HEK293T (cell line): Measurements from ENCODE around the gene LMLN.

Experiments
- CTCF ChIA-PET: fragments of 350-600 bp; formaldehyde crosslinking; extraction: SDS; loops from one replicate; lab custom pipeline; 2021; ENCODE audit warnings: antibody characterized with exemption, inconsistent platforms; lab: Yijun Ruan, JAX
- POLR2A ChIA-PET: fragments of 350-600 bp; formaldehyde crosslinking; extraction: SDS; loops from one replicate; lab custom pipeline; 2020; ENCODE audit warnings: antibody characterized with exemption, inconsistent platforms; lab: Yijun Ruan, JAX
- DNase-seq: peaks from one replicate; pipeline ENCODE4 v3.0.0; 2012; ENCODE audit warnings: mixed read lengths; ENCODE audit errors: extremely low spot score
- ARNT ChIP-seq: fragments of 450-650 bp; IDR thresholded peaks from 2 replicates; pipeline ENCODE4 v1.6.1; 2017; ENCODE audit warnings: mild to moderate bottlenecking
- BHLHE40 ChIP-seq: fragments of 450-650 bp; IDR thresholded peaks from 2 replicates; pipeline ENCODE4 v1.6.1; 2016; ENCODE audit warnings: mild to moderate bottlenecking, moderate library complexity, borderline replicate concordance
- CTBP1 ChIP-seq: fragments of 450-650 bp; IDR thresholded peaks from 2 replicates; pipeline ENCODE4 v1.6.1; 2016; ENCODE audit warnings: borderline replicate concordance
- ELF4 ChIP-seq: fragments of 450-650 bp; IDR thresholded peaks from 2 replicates; pipeline ENCODE4 v1.6.1; 2017; ENCODE audit warnings: antibody characterized with exemption
- FOXA1 ChIP-seq: fragments of 450-650 bp; IDR thresholded peaks from 2 replicates; pipeline ENCODE4 v1.6.1; 2016; ENCODE audit warnings: mild to moderate bottlenecking
- FOXK2 ChIP-seq: fragments of 450-650 bp; IDR thresholded peaks from 2 replicates; pipeline ENCODE4 v1.6.1; 2016; ENCODE audit warnings: mild to moderate bottlenecking
- FOXM1 ChIP-seq: fragments of 450-650 bp; IDR thresholded peaks from 2 replicates; pipeline ENCODE4 v1.6.1; 2017; ENCODE audit warnings: mild to moderate bottlenecking, borderline replicate concordance
- HDGF ChIP-seq: fragments of 450-650 bp; IDR thresholded peaks from 2 replicates; pipeline ENCODE4 v1.6.1; 2017; ENCODE audit warnings: antibody characterized with exemption, borderline replicate concordance
- L3MBTL2 ChIP-seq: fragments of 450-650 bp; conservative IDR thresholded peaks from 2 replicates; pipeline ENCODE4 v1.6.1; 2016; ENCODE audit warnings: mild to moderate bottlenecking
- LEF1 ChIP-seq: fragments of 450-650 bp; IDR thresholded peaks from 2 replicates; pipeline ENCODE4 v1.6.1; 2017; ENCODE audit warnings: mild to moderate bottlenecking, borderline replicate concordance
- NFRKB ChIP-seq: fragments of 450-650 bp; IDR thresholded peaks from 2 replicates; pipeline ENCODE4 v1.6.1; 2016; ENCODE audit warnings: mild to moderate bottlenecking, moderate library complexity
- SP1 ChIP-seq: fragments of 450-650 bp; IDR thresholded peaks from 2 replicates; pipeline ENCODE4 v1.6.1; 2017
- SUZ12 ChIP-seq: fragments of 450-650 bp; IDR thresholded peaks from 2 replicates; pipeline ENCODE4 v1.6.1; 2016; ENCODE audit warnings: mild to moderate bottlenecking
- TARDBP ChIP-seq: fragments of 450-650 bp; IDR thresholded peaks from 2 replicates; pipeline ENCODE4 v1.6.1; 2016
- ZNF384 ChIP-seq: fragments of 450-650 bp; IDR thresholded peaks from 2 replicates; pipeline ENCODE4 v1.6.1; 2016
- TF ChIP-seq, protein P1 (sequence below): fragments of 450-650 bp; IDR thresholded peaks from 2 replicates; pipeline ENCODE4 v1.6.1; 2016

Gene LMLN

DNA sequence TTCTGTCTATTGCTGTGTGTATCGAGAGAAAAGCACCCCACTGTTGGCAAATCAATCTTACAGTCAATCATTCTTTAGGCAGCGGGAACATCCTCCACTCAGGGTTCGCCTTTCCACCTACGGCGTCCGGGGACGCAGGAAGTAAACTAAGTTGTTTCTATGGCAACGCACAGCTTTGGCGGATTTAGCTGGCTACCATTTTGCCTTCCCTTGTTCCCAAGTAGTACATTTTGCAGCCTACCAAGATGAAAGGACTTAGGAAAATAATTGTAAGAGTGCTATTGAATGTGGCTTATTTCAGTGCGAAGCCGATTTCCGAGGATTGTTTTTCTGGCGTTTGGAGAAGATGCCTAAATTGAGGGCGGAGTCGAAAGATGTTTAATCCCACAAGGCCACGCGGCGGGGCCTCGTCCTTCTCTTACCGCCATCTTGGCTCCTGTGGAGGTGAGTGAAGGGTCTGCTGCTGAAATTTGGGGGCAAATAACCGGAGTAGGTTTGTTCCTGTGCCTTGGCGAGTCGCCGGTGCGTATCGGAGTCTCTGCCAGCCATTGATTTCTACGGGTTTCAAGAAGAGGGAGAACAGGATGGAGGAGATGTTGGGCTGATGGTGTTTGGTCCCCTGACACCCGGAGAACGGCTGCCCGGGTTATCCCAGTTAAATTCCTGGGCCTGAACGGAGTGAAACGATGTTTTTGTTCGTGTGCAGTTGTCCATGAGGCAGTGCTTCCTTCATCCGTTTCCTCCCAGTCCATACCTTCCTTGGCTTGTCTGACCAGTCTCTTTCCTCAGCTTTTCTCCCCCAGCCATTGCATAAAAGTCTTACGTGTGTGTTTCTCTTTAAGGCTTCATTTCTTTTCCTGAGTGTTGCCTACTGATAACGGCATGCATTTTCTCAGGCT is 10.0 kb upstream of the LMLN start, which contains the start of gene RPL35A:
RPL35A (plus strand) TSS at position 413 of the 899 bp plus-strand sequence. CDS start 778 bp downstream, outside the sequence.
- DNase-seq, result peak; percentile 73
- TF ChIP-seq L3MBTL2 (peak; percentile 40; the same call in 1 of the 2 replicates), NFRKB (peak; percentile 87; the same call in 1 of the 2 replicates), LEF1 (no peak), ELF4 (peak; percentile 45), HDGF (no peak)
- TF ChIP-seq, protein P1, sequence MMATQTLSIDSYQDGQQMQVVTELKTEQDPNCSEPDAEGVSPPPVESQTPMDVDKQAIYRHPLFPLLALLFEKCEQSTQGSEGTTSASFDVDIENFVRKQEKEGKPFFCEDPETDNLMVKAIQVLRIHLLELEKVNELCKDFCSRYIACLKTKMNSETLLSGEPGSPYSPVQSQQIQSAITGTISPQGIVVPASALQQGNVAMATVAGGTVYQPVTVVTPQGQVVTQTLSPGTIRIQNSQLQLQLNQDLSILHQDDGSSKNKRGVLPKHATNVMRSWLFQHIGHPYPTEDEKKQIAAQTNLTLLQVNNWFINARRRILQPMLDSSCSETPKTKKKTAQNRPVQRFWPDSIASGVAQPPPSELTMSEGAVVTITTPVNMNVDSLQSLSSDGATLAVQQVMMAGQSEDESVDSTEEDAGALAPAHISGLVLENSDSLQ, result peak; percentile 96
- POLR2A ChIA-PET, result interaction anchor here (0.7 to 1.8 kb wide), 2 partner anchors 9 to 130 kb away, joined by 3 to 5 read pairs; a partner anchor contains a TSS
- CTCF ChIA-PET, result no interaction called here

DNA sequence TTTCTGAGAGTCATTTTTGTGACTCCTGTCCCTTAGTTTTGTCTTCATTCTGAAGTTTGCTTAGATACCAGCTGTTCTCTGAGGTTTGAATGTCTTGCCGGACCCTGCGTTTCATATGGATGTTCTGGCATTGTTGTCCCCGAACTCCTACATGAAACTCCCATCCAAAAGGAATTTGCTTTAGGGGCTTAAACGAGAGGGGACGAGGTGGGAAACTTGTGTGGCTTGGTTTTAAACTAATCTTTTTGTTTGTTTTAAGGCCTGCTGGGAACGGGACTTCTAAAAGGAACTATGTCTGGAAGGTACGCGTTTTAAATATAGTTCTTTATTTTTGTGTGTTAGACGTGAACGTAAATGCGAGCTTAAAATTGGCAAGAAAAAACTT is 9.3 kb upstream of the LMLN start:
- CTCF ChIA-PET, result no interaction called here
- TF ChIP-seq HDGF (no peak), FOXK2 (no peak), ELF4 (no peak), TARDBP (no peak), CTBP1 (no peak), SUZ12 (no peak), ARNT (no peak), LEF1 (no peak), SP1 (no peak), FOXA1 (no peak), ZNF384 (no peak), BHLHE40 (no peak), FOXM1 (no peak), L3MBTL2 (no peak), NFRKB (no peak)
- TF ChIP-seq, protein P1, result no peak
- DNase-seq, result no peak

DNA sequence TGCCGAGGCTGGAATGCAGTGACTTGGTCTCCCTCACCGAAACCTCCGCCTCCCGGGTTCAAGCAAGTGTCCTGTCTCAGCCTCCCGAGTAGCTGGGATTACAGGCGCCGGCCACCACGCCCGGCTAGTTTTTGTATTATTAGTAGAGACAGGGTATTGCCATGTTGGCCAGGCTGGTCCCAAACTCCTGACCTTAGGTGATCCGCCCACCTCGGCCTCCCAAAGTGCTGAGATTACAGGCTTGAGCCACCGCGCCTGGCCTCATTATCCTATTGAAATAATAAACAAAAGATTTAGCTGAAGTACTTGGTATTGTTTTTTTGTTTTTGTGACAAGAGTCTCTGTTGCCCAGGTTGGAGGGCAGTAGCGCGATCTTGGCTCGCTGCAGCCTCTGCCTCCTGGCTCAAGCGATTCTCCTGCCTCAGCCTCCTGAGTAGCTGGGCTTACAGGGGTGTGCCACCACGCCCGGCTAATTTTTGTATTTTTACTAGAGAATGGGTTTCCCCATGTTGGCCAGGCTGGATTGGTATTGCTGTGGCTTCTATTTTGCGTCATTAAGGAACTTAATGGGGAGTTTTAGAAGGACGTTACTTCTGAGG is 8.5 kb upstream of the LMLN start:
- ChIA-PET CTCF (no interaction called here), POLR2A (interaction anchor here (0.6 kb wide), 1 partner anchor 129 kb away, joined by 3 read pairs; no protein-coding TSS in a partner anchor)
- TF ChIP-seq L3MBTL2 (no peak), ARNT (no peak), ELF4 (no peak), SP1 (no peak), FOXK2 (no peak), FOXA1 (no peak), CTBP1 (no peak), BHLHE40 (no peak), TARDBP (no peak), LEF1 (no peak), ZNF384 (no peak), NFRKB (no peak), SUZ12 (no peak)
- TF ChIP-seq, protein P1, result no peak
- no peak for DNase-seq

More for the DNA sequence above, 9.3 kb upstream of the LMLN start:
- POLR2A ChIA-PET, result interaction anchor here (1.8 kb wide), 1 partner anchor 129 kb away, joined by 5 read pairs; no protein-coding TSS in a partner anchor

DNA sequence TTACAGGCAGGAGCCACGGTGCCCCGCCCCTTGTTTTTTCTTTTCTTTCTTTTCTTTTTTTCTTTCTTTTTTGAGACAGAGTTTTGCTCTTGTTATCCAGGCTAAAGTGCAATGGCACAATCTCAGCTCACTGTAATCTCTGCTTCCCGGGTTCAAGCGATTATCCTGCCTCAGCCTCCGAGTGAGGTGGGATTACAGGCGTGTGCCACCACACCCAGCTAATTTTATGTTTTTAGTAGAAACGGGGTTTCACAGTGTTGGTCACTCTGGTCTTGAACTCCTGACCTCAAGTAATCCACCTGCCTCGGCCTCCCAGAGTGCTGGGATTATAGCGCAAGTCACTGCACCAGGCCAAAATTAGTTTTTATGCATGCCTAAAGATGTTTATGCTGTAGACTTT is 7.6 kb upstream of the LMLN start:
- no peak for DNase-seq
- POLR2A ChIA-PET, result no interaction called here
- CTCF ChIA-PET, result no interaction called here
- TF ChIP-seq L3MBTL2, result no peak
- no peak for TF ChIP-seq SP1
- TF ChIP-seq TARDBP, result no peak
- no peak for TF ChIP-seq FOXA1
- TF ChIP-seq BHLHE40, result no peak
- no peak for TF ChIP-seq LEF1
- TF ChIP-seq, protein P1, result no peak
- no peak for TF ChIP-seq ZNF384
- no peak for TF ChIP-seq NFRKB
- TF ChIP-seq CTBP1, result no peak
- TF ChIP-seq HDGF, result no peak
- TF ChIP-seq ARNT, result no peak
- TF ChIP-seq FOXK2, result no peak
- no peak for TF ChIP-seq SUZ12
- TF ChIP-seq FOXM1, result no peak
- TF ChIP-seq ELF4, result no peak

DNA sequence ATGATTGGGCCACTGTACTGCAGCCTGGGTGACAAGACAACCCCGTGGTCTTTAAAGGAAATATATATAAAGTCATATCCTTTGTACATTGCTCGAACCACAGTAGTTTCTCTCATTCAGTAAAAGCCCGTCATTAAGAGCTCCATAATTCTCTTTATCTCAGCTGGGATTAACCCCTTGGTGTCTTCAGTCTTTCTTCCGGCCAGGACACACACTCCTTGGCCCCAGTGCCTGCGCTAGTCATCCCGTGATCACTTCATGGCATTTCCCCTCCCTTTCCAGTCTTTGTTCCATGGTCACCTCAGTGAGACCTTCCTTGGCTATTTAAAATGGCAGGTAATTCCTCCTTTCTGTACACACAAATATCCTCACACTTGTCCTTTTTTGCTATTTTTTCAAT is 6.7 kb upstream of the LMLN start:
- no peak for DNase-seq
- TF ChIP-seq L3MBTL2 (no peak), CTBP1 (no peak), FOXK2 (no peak), LEF1 (no peak), ARNT (no peak), SUZ12 (no peak), FOXM1 (no peak), TARDBP (no peak), BHLHE40 (no peak), NFRKB (no peak), ZNF384 (no peak)
- ChIA-PET POLR2A (no interaction called here), CTCF (no interaction called here)
